ENCODE measurements around the gene STIM2.

- no peak for TF ChIP-seq EZH2 (IDR thresholded peaks at IDR 0.05; ENCODE audit: borderline replicate concordance, insufficient read depth, low read depth, low read length, poor library complexity, severe bottlenecking)
- TF ChIP-seq, protein P1, sequence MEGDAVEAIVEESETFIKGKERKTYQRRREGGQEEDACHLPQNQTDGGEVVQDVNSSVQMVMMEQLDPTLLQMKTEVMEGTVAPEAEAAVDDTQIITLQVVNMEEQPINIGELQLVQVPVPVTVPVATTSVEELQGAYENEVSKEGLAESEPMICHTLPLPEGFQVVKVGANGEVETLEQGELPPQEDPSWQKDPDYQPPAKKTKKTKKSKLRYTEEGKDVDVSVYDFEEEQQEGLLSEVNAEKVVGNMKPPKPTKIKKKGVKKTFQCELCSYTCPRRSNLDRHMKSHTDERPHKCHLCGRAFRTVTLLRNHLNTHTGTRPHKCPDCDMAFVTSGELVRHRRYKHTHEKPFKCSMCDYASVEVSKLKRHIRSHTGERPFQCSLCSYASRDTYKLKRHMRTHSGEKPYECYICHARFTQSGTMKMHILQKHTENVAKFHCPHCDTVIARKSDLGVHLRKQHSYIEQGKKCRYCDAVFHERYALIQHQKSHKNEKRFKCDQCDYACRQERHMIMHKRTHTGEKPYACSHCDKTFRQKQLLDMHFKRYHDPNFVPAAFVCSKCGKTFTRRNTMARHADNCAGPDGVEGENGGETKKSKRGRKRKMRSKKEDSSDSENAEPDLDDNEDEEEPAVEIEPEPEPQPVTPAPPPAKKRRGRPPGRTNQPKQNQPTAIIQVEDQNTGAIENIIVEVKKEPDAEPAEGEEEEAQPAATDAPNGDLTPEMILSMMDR (IDR thresholded peaks at IDR 0.05): no peak
Observed at GRCh38 chr4:26871611-26872010, 11.0 kb downstream of the STIM2 start.

Measured in B cell (primary cell).